ENCODE data around the gene RBM25.

Gene RBM25

GRCh38 chr14:73102806-73103497 lies 44.6 kb downstream of the RBM25 start:
- no peak for DNase-seq (ENCODE audit: low spot score)

- no peak for DNase-seq (ENCODE audit: low spot score)
Observed at GRCh38 chr14:73105050-73105449, 46.7 kb downstream of the RBM25 start.

- DNase-seq (ENCODE audit: low spot score), result no peak
Observed at GRCh38 chr14:73105727-73106126, 47.4 kb downstream of the RBM25 start.

GRCh38 chr14:73116079-73116665 lies 57.8 kb downstream of the RBM25 start:
- DNase-seq (ENCODE audit: low spot score), result no peak

GRCh38 chr14:73124180-73124894 lies 66.0 kb downstream of the RBM25 start:
- DNase-seq (ENCODE audit: low spot score), result no peak

GRCh38 chr14:73125169-73125588 lies 66.8 kb downstream of the RBM25 start:
- DNase-seq (ENCODE audit: low spot score), result no peak

- no peak for DNase-seq (ENCODE audit: low spot score)
Observed at GRCh38 chr14:73125746-73126145, 67.4 kb downstream of the RBM25 start.

GRCh38 chr14:73133795-73134194 lies 75.5 kb downstream of the RBM25 start:
- no peak for DNase-seq (ENCODE audit: low spot score)

GRCh38 chr14:73136085-73136386 lies 77.7 kb downstream of the RBM25 start:
- DNase-seq (ENCODE audit: low spot score), result no peak

- peak; percentile 89 for DNase-seq (ENCODE audit: low spot score)
Observed at GRCh38 chr14:73136387-73137225, 78.3 kb downstream of the RBM25 start, which contains the start of gene PSEN1. PSEN1 (plus strand) TSS chr14:73136507; CDS start chr14:73148020, 11,513 bp downstream.

GRCh38 chr14:73140811-73141323 lies 82.5 kb downstream of the RBM25 start:
- no peak for DNase-seq (ENCODE audit: low spot score)

- DNase-seq (ENCODE audit: low spot score), result no peak
Observed at GRCh38 chr14:73142216-73142615, 83.9 kb downstream of the RBM25 start.

- DNase-seq (ENCODE audit: low spot score), result no peak
Observed at GRCh38 chr14:73143003-73143402, 84.7 kb downstream of the RBM25 start.

GRCh38 chr14:73143617-73144016 lies 85.3 kb downstream of the RBM25 start:
- DNase-seq (ENCODE audit: low spot score), result no peak

- no peak for DNase-seq (ENCODE audit: low spot score)
Observed at GRCh38 chr14:73145371-73145770, 87.0 kb downstream of the RBM25 start.

- no peak for DNase-seq (ENCODE audit: low spot score)
Observed at GRCh38 chr14:73146111-73146510, 87.8 kb downstream of the RBM25 start.

GRCh38 chr14:73149753-73150152 lies 91.4 kb downstream of the RBM25 start:
- DNase-seq (ENCODE audit: low spot score), result no peak

- no peak for DNase-seq (ENCODE audit: low spot score)
Observed at GRCh38 chr14:73153272-73153671, 94.9 kb downstream of the RBM25 start.

GRCh38 chr14:73162251-73162650 lies 103.9 kb downstream of the RBM25 start:
- no peak for DNase-seq (ENCODE audit: low spot score)

- no peak for DNase-seq (ENCODE audit: low spot score)
Observed at GRCh38 chr14:73166399-73166798, 108.1 kb downstream of the RBM25 start.

GRCh38 chr14:73167727-73168126 lies 109.4 kb downstream of the RBM25 start:
- DNase-seq (ENCODE audit: low spot score), result no peak

- DNase-seq (ENCODE audit: low spot score), result no peak
Observed at GRCh38 chr14:73168274-73168673, 109.9 kb downstream of the RBM25 start.

Measured in HuH-7.5 (cell line).